Measurements from ENCODE around the gene INHBE. TPM values are rescaled to one million over a fixed set of nuclear protein-coding genes. Genes with fewer than 3 reads are reported as not detected.

The INHBE gene
- total and polyA plus RNA-seq, 2 of the 8 experiments (the other 6 are each of a cell fraction or from before 2014, with no cell fraction given): 10.2 to 18.8 TPM

DNA sequence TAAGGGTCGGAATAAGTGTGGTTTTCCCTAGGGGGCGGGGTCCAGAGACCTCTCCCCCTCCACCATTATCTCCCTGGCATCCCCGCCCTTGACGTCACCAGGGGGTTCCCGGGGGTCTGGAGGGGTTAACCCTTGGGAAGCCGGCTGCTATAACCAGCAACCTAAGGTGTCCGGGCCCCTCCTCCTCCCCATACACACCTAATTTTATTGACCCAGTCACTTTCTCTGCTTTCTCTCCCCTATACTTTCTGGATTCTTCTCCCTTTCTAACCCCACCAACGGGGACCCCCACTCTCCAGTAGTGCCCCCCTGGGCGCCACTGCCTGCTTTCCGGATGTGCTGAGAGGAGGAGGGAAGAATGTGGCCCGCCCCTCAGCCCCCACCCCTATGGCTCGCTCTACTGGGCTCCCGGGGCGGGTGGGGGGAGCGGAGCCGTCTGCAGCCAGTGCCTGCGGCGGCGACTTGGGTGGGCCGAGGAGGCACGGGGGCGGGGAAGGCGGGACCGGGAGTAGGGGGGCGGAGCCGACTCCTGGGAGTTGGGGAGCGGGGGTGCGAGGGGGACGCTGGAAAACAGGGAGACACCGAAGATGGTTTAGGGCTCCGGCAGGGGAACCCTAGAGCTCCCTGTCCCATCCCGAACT lies 6.3 kb downstream of the INHBE start (continued):
- TF ChIP-seq PHF8 (conservative IDR thresholded peaks at IDR 0.05; ENCODE audit: low read depth, low read length): 0 out of 2 replicates have a peak, but pooled peaks have one; percentile 7
- TF ChIP-seq, protein P1, sequence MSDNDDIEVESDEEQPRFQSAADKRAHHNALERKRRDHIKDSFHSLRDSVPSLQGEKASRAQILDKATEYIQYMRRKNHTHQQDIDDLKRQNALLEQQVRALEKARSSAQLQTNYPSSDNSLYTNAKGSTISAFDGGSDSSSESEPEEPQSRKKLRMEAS (IDR thresholded peaks at IDR 0.05): no peak
- no peak for TF ChIP-seq RNF2 (IDR thresholded peaks at IDR 0.05; ENCODE audit: borderline replicate concordance, low read depth, low read length, missing control alignments, poor library complexity, severe bottlenecking)
- TF ChIP-seq SP4 (IDR thresholded peaks at IDR 0.05; ENCODE audit: low read length): peak; percentile 8; the same call in 1 of the 2 replicates
- TF ChIP-seq RAD21 (IDR thresholded peaks at IDR 0.05 in 1 of 2, conservative IDR thresholded peaks at IDR 0.05 in 1 of 2; ENCODE audit: low read depth in 2 of 2, low read length in 2 of 2): no peak
- TF ChIP-seq NANOG (IDR thresholded peaks at IDR 0.05; ENCODE audit: insufficient read depth, low read depth, low read length, poor library complexity, severe bottlenecking): no peak
- TF ChIP-seq, protein P2, sequence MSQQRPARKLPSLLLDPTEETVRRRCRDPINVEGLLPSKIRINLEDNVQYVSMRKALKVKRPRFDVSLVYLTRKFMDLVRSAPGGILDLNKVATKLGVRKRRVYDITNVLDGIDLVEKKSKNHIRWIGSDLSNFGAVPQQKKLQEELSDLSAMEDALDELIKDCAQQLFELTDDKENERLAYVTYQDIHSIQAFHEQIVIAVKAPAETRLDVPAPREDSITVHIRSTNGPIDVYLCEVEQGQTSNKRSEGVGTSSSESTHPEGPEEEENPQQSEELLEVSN (IDR thresholded peaks at IDR 0.05): no peak
- TF ChIP-seq HDAC6 (IDR thresholded peaks at IDR 0.05; ENCODE audit: low read depth, low read length): no peak
- TF ChIP-seq TEAD4 (IDR thresholded peaks at IDR 0.05; ENCODE audit: low read depth, low read length): 0 out of 2 replicates have a peak, but pooled peaks have one; percentile 35
- TF ChIP-seq JUND (IDR thresholded peaks at IDR 0.05; ENCODE audit: low read length): 0 out of 2 replicates have a peak, but pooled peaks have one; percentile 42
- no peak for TF ChIP-seq POLR2AphosphoS5 (IDR thresholded peaks at IDR 0.05; ENCODE audit: low read depth, low read length)
- no peak for TF ChIP-seq SP2 (IDR thresholded peaks at IDR 0.05; ENCODE audit: low read length)
- TF ChIP-seq BRCA1 (IDR thresholded peaks at IDR 0.05; ENCODE audit: low read depth, low read length): no peak
- TF ChIP-seq SIRT6 (IDR thresholded peaks at IDR 0.05; ENCODE audit: low read length): no peak
- TF ChIP-seq, protein P3, sequence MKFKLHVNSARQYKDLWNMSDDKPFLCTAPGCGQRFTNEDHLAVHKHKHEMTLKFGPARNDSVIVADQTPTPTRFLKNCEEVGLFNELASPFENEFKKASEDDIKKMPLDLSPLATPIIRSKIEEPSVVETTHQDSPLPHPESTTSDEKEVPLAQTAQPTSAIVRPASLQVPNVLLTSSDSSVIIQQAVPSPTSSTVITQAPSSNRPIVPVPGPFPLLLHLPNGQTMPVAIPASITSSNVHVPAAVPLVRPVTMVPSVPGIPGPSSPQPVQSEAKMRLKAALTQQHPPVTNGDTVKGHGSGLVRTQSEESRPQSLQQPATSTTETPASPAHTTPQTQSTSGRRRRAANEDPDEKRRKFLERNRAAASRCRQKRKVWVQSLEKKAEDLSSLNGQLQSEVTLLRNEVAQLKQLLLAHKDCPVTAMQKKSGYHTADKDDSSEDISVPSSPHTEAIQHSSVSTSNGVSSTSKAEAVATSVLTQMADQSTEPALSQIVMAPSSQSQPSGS (IDR thresholded peaks at IDR 0.05; ENCODE audit: low read length): peak; percentile 88; the same call in 1 of the 2 replicates
- TF ChIP-seq SAP30 (IDR thresholded peaks at IDR 0.05; ENCODE audit: insufficient read depth, insufficient replicate concordance, low read length): peak; percentile 32
- TF ChIP-seq GTF2F1 (IDR thresholded peaks at IDR 0.05; ENCODE audit: borderline replicate concordance, low read depth, low read length): no peak
- peak; percentile 86 for TF ChIP-seq CREB1 (IDR thresholded peaks at IDR 0.05)
- TF ChIP-seq GABPA (IDR thresholded peaks at IDR 0.05; ENCODE audit: borderline replicate concordance, insufficient read depth, low read length): no peak
- no peak for TF ChIP-seq BCL11A (IDR thresholded peaks at IDR 0.05; ENCODE audit: low read depth in 2 of 2, low read length in 2 of 2)
- TF ChIP-seq POLR2A (IDR thresholded peaks at IDR 0.05; ENCODE audit: control extremely low read depth in 1 of 2, low read depth in 2 of 2, low read length in 2 of 2): peak in 1 of 2 experiments; percentile 8; a peak in 1 of 3 replicates
